ENCODE data around the gene MOB3B. TPM values are rescaled to one million over a fixed set of nuclear protein-coding genes. Genes with fewer than 3 reads are reported as not detected.

MOB3B gene
- total RNA-seq, 2 donors from 2014 or later: 3.1 to 17.8 TPM

- no peak overlapping the region for H3K4me3 ChIP-seq
- WGBS: 88% methylated on average over 4 of the region's 4 CpGs
- no peak overlapping the region for H3K27ac ChIP-seq
- no peaks in the 10 kb centered on the region for H3K27me3 ChIP-seq (replicated peaks; ENCODE audit: insufficient read depth)
- TF ChIP-seq POLR2A (IDR thresholded peaks at IDR 0.05) (no peak), CTCF (IDR thresholded peaks at IDR 0.05) (no peak), POLR2AphosphoS5 (IDR thresholded peaks at IDR 0.05) (no peak)
- H3K9me3 ChIP-seq: no peaks in the 10 kb centered on the region
- intact Hi-C loops (cut with DNase I): no loop called here
- no peak for DNase-seq (ENCODE audit: low spot score)
- no peaks in the 10 kb centered on the region for H3K36me3 ChIP-seq
- H3K4me1 ChIP-seq (replicated peaks): no peaks in the 10 kb centered on the region
These were observed 220.8 kb downstream of the MOB3B start for GRCh38 chr9:27308691-27309390.

GRCh38 chr9:27304521-27304920 is 225.1 kb downstream of the MOB3B start:
- Histone ChIP-seq H3K4me1 (replicated peaks) (no peaks in the 10 kb centered on the region), H3K36me3 (no peaks in the 10 kb centered on the region), H3K4me3 (no peak overlapping the region), H3K27ac (no peak overlapping the region), H3K27me3 (replicated peaks; ENCODE audit: insufficient read depth) (no peaks in the 10 kb centered on the region), H3K9me3 (no peaks in the 10 kb centered on the region)
- DNase-seq (ENCODE audit: low spot score): no peak
- TF ChIP-seq POLR2A (IDR thresholded peaks at IDR 0.05) (no peak), POLR2AphosphoS5 (IDR thresholded peaks at IDR 0.05) (no peak), CTCF (IDR thresholded peaks at IDR 0.05) (no peak)
- 38% methylated on average over 1 of the region's 1 CpG for WGBS
- intact Hi-C loops (cut with DNase I): no loop called here

GRCh38 chr9:27303219-27303618 is 226.4 kb downstream of the MOB3B start:
- WGBS: 61% methylated on average over 5 of the region's 6 CpGs
- Histone ChIP-seq H3K4me1 (replicated peaks) (no peaks in the 10 kb centered on the region), H3K36me3 (no peaks in the 10 kb centered on the region), H3K27ac (no peak overlapping the region), H3K27me3 (replicated peaks; ENCODE audit: insufficient read depth) (no peaks in the 10 kb centered on the region), H3K9me3 (no peaks in the 10 kb centered on the region), H3K4me3 (no peak overlapping the region)
- no peak for TF ChIP-seq CTCF (IDR thresholded peaks at IDR 0.05)
- TF ChIP-seq POLR2A (IDR thresholded peaks at IDR 0.05): no peak
- TF ChIP-seq POLR2AphosphoS5 (IDR thresholded peaks at IDR 0.05): no peak
- intact Hi-C loops (cut with DNase I): no loop called here
- DNase-seq (ENCODE audit: low spot score): no peak

GRCh38 chr9:27297050-27297449 is 232.6 kb downstream of the MOB3B start, which contains the start of gene EQTN:
Gene EQTN (minus strand): TSS chr9:27297150. CDS start chr9:27297055, 95 bp downstream.
- WGBS: 74% methylated on average over 7 of the region's 7 CpGs
- Histone ChIP-seq H3K36me3 (no peaks in the 10 kb centered on the region), H3K9me3 (no peaks in the 10 kb centered on the region), H3K4me1 (replicated peaks) (no peaks in the 10 kb centered on the region), H3K27me3 (replicated peaks; ENCODE audit: insufficient read depth) (no peaks in the 10 kb centered on the region), H3K4me3 (no peak within 1 kb of the TSS), H3K27ac (no peak within 1 kb of the TSS)
- TF ChIP-seq POLR2AphosphoS5 (IDR thresholded peaks at IDR 0.05) (no peak), POLR2A (IDR thresholded peaks at IDR 0.05) (no peak), CTCF (IDR thresholded peaks at IDR 0.05) (no peak)
- intact Hi-C loops (cut with DNase I): no loop called here
- no peak for DNase-seq (ENCODE audit: low spot score)

GRCh38 chr9:27293996-27294395 is 235.6 kb downstream of the MOB3B start:
- no peaks in the 10 kb centered on the region for H3K27me3 ChIP-seq (replicated peaks; ENCODE audit: insufficient read depth)
- no peaks in the 10 kb centered on the region for H3K9me3 ChIP-seq
- intact Hi-C loops (cut with DNase I): no loop called here
- DNase-seq (ENCODE audit: low spot score): no peak
- no peaks in the 10 kb centered on the region for H3K4me1 ChIP-seq (replicated peaks)
- H3K27ac ChIP-seq: no peak overlapping the region
- TF ChIP-seq POLR2A (IDR thresholded peaks at IDR 0.05) (no peak), CTCF (IDR thresholded peaks at IDR 0.05) (no peak), POLR2AphosphoS5 (IDR thresholded peaks at IDR 0.05) (no peak)
- no peak overlapping the region for H3K4me3 ChIP-seq
- no peaks in the 10 kb centered on the region for H3K36me3 ChIP-seq
- WGBS: 70% methylated on average over 2 of the region's 2 CpGs
